HepG2 (cell line): ENCODE measurements around the gene DPH6. TPM values are rescaled to one million over a fixed set of nuclear protein-coding genes. Genes with fewer than 3 reads are reported as not detected.

ENCODE experiments used
- ATAC-seq: fragments of 200-7000 bp; cut with Tn5 transposase; 3 replicates; pipeline ENCODE4 v1.9.1; 2020; ENCODE audit warnings: mild to moderate bottlenecking, moderate library complexity
- BruUV-seq: library from RNA; stranded (reverse); fragments of 400-500 nt; replicated peaks from 2 replicates; lab custom pipeline; 2021; lab: Mats Ljungman, UMichigan
- CTCF ChIA-PET: fragments of 300-600 bp; formaldehyde crosslinking; extraction: SDS; loops from one replicate; lab custom pipeline; 2021; ENCODE audit warnings: low total read pairs, inconsistent platforms, low intra/inter-chr PET ratio; lab: Yijun Ruan, JAX
- POLR2A ChIA-PET: fragments of 350-600 bp; sonication (Branson Sonifier 250); formaldehyde crosslinking; loops from one replicate; lab custom pipeline; 2020; ENCODE audit warnings: antibody characterized with exemption, inconsistent platforms; lab: Yijun Ruan, JAX
- DNase-seq: peaks from one replicate; pipeline ENCODE4 v3.0.0-alpha.2; 2015; ENCODE audit warnings: low spot score
- FAIRE-seq: peaks from 3 replicates; lab custom pipeline; 2011; peaks lifted over from hg19 to GRCh38; lab: Jason Lieb, UNC
- H2AFZ ChIP-seq: one replicate; pipeline ENCODE4 v1.6.1; 2011; ENCODE audit warnings: low read length, inconsistent platforms
- H3K27ac ChIP-seq: fragments of 300-600 bp; 3 replicates; pipeline ENCODE4 v1.8.0; 2011; ENCODE audit warnings: mixed run types, mild to moderate bottlenecking, mixed read lengths, low read length, inconsistent platforms; ENCODE audit not compliant: insufficient read depth; ENCODE audit errors: extremely low read length
- H3K27me3 ChIP-seq, 2 experiments: fragments of 200-600 bp in 1 of 2; 2 replicates in 1 of 2; 3 replicates in 1 of 2; pipeline versions ENCODE4 v1.6.0 to v1.8.0; 2011; ENCODE audit warnings: low read length in 2 of 2, mild to moderate bottlenecking in 2 of 2, moderate library complexity in 2 of 2, inconsistent platforms in 1 of 2; ENCODE audit not compliant: insufficient read depth in 2 of 2, control insufficient read depth in 1 of 2
- H3K36me3 ChIP-seq, 2 experiments: fragments of 200-600 bp in 1 of 2; replicated peaks in 1 of 2; 2 replicates in 1 of 2; 3 replicates in 1 of 2; pipeline versions ENCODE4 v1.5.1 to v1.8.0; 2011; ENCODE audit warnings: low read length in 2 of 2, inconsistent platforms in 1 of 2; ENCODE audit not compliant: insufficient read depth in 2 of 2, control insufficient read depth in 1 of 2
- H3K4me1 ChIP-seq: 2 replicates; pipeline ENCODE4 v1.5.1; 2012; ENCODE audit warnings: low read length, inconsistent platforms; ENCODE audit not compliant: insufficient read depth
- H3K4me2 ChIP-seq: 2 replicates; pipeline ENCODE4 v1.6.0; 2011; ENCODE audit warnings: low read depth, low read length, inconsistent platforms
- H3K4me3 ChIP-seq, 3 experiments: fragments of 200-600 bp in 1 of 3; sonication (generic), shearing (Covaris generic) in 1 of 3; replicated peaks in 1 of 3; 2 replicates each; pipeline ENCODE4 v1.5.1; 2011 to 2016; ENCODE audit warnings: low read length in 3 of 3, inconsistent platforms in 2 of 3, low read depth in 2 of 3, mild to moderate bottlenecking in 2 of 3, control low read depth in 1 of 3, mixed read lengths in 1 of 3; ENCODE audit not compliant: insufficient read depth in 1 of 3
- H3K79me2 ChIP-seq: one replicate; pipeline ENCODE4 v1.6.1; 2011; ENCODE audit warnings: low read length, inconsistent platforms; ENCODE audit not compliant: insufficient read depth
- H3K9ac ChIP-seq: 2 replicates; pipeline ENCODE4 v1.6.0; 2011; ENCODE audit warnings: mild to moderate bottlenecking, low read depth, low read length, inconsistent platforms; ENCODE audit not compliant: insufficient read depth
- H3K9me3 ChIP-seq: 2 replicates; pipeline ENCODE4 v1.5.1; 2012; ENCODE audit warnings: mild to moderate bottlenecking, low read length
- H4K20me1 ChIP-seq: 2 replicates; pipeline ENCODE4 v1.6.0; 2011; ENCODE audit warnings: inconsistent platforms, mild to moderate bottlenecking, low read length, moderate library complexity; ENCODE audit not compliant: insufficient read depth
- ARHGAP35 ChIP-seq: sonication (generic); formaldehyde crosslinking; IDR thresholded peaks from 2 replicates; pipeline ENCODE4 v1.9.0; 2022; ENCODE audit warnings: mild to moderate bottlenecking, inconsistent platforms, moderate library complexity, missing genetic modification reagents, borderline replicate concordance
- CENPX ChIP-seq: sonication (generic); formaldehyde crosslinking; IDR thresholded peaks from 2 replicates; pipeline ENCODE4 v1.9.0; 2021; ENCODE audit warnings: mild to moderate bottlenecking, missing genetic modification reagents, moderate library complexity
- DR1 ChIP-seq: sonication (generic); formaldehyde crosslinking; IDR thresholded peaks from 2 replicates; pipeline ENCODE4 v1.8.0; 2021; ENCODE audit warnings: mild to moderate bottlenecking, missing genetic modification reagents, inconsistent platforms
- FOXP4 ChIP-seq: sonication (generic); formaldehyde crosslinking; IDR thresholded peaks from 2 replicates; pipeline ENCODE4 v1.4.0; 2020; ENCODE audit warnings: missing genetic modification reagents
- KLF13 ChIP-seq: sonication (generic); formaldehyde crosslinking; IDR thresholded peaks from 2 replicates; pipeline ENCODE4 v1.4.0; 2020; ENCODE audit warnings: mild to moderate bottlenecking, missing genetic modification reagents
- PBX2 ChIP-seq: IDR thresholded peaks from 2 replicates; pipeline ENCODE4 v1.6.1; 2016; ENCODE audit warnings: control low read depth
- PITX1 ChIP-seq: sonication (generic); formaldehyde crosslinking; IDR thresholded peaks from 2 replicates; pipeline ENCODE4 v1.5.1; 2020; ENCODE audit warnings: mild to moderate bottlenecking, missing genetic modification reagents
- PRDM15 ChIP-seq: sonication (generic); formaldehyde crosslinking; IDR thresholded peaks from 2 replicates; pipeline ENCODE4 v1.4.0; 2020; ENCODE audit warnings: missing genetic modification reagents
- RAD21 ChIP-seq: fragments of 450-650 bp; formaldehyde crosslinking; IDR thresholded peaks from 2 replicates; pipeline ENCODE4 v1.5.0; 2020; ENCODE audit warnings: mild to moderate bottlenecking
- SNAPC2 ChIP-seq: sonication (generic); formaldehyde crosslinking; IDR thresholded peaks from 2 replicates; pipeline ENCODE4 v1.8.1; 2022; ENCODE audit warnings: mild to moderate bottlenecking, missing genetic modification reagents
- ZFP41 ChIP-seq: sonication (generic); formaldehyde crosslinking; IDR thresholded peaks from 2 replicates; pipeline ENCODE4 v1.4.0; 2020; ENCODE audit warnings: mild to moderate bottlenecking, missing genetic modification reagents, borderline replicate concordance
- ZNF343 ChIP-seq: sonication (generic); formaldehyde crosslinking; IDR thresholded peaks from 2 replicates; pipeline ENCODE4 v1.4.0; 2020; ENCODE audit warnings: mild to moderate bottlenecking, missing genetic modification reagents
- ZNF460 ChIP-seq: sonication (generic); formaldehyde crosslinking; IDR thresholded peaks from 2 replicates; pipeline ENCODE4 v1.5.1; 2020; ENCODE audit warnings: missing genetic modification reagents, mild to moderate bottlenecking, borderline replicate concordance
- WGBS: methylation state at CpG from one replicate; pipeline ENCODE4 v1.1.6; 2017; ENCODE audit warnings: low lambda C conversion rate; 5-methylcytosine and 5-hydroxymethylcytosine counted together
- in situ Hi-C: cut with HindIII; loops from 2 replicates; pipeline ENCODE4 v1.10.0; 2017; ENCODE audit warnings: low pct_unique_long_range_greater_than_20kb; ENCODE audit not compliant: extremely low pct_ligation_motif_present
- intact Hi-C: fragments of 100-400 bp; cut with micrococcal nuclease; formaldehyde crosslinking; loops from one replicate; pipeline ENCODE4 v1.10.0; 2022; ENCODE audit not compliant: unreplicated experiment
- polyA plus RNA-seq, 8 experiments: library from polyadenylated mRNA; depleted of rRNA in 3 of 8; stranded (reverse) in 7 of 8; unstranded in 1 of 8; fragments of >200 nt; fragmentation: Illumina TruSeq in 4 of 8; extraction: Trizol in 4 of 8; gene quantifications; 2 replicates each; pipeline versions ENCODE4 v1.2.1 to v1.2.3, GENCODE V29; 2011 to 2016; ENCODE audit warnings: low read depth in 4 of 8, missing spikeins in 1 of 8, mixed read lengths in 1 of 8; ENCODE audit not compliant: insufficient read depth in 1 of 8
- total RNA-seq, 5 experiments: library from RNA; depleted of rRNA; stranded (reverse); fragments of >200 nt; fragmentation: Illumina TruSeq; extraction: Trizol; gene quantifications; 2 replicates each; pipeline ENCODE4 v1.2.3, GENCODE V29; 2016; ENCODE audit warnings: low read depth in 1 of 5
- TF ChIP-seq, protein P1 (sequence below): sonication (generic); formaldehyde crosslinking; IDR thresholded peaks from 2 replicates; pipeline ENCODE4 v1.9.0; 2021; ENCODE audit warnings: missing genetic modification reagents, borderline replicate concordance
- TF ChIP-seq, protein P2 (sequence below): sonication (generic); formaldehyde crosslinking; IDR thresholded peaks from 2 replicates; pipeline ENCODE4 v1.4.0; 2020; ENCODE audit warnings: missing genetic modification reagents, borderline replicate concordance

DPH6 gene
- total and polyA plus RNA-seq, 2 of the 13 experiments (the other 11 are each of a cell fraction or from before 2014, with no cell fraction given), result 10.2 to 25.8 TPM

DNA sequence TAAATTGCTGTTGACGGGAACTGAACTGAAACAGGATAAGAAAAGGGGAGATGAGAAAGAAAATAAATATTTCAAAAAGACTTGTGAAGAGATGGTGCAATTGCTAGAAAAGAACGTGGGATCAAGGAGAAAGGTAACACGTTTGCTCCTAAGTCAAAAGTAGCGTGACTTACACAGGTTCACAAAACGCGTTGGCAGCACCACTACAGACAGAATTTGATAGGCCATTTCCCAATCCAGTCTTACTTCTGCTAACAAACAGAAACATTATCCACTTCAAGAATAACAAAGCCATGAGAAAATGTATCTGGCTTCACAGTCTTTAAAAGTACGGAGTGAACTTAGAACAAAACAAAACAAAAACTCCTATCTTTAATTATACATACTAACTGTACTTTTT lies 75.5 kb downstream of the DPH6 start:
- BruUV-seq, result no TSS peak
- Histone ChIP-seq H3K27ac (no peak overlapping the region), H3K4me3 (no peak overlapping the region), H3K79me2 (no peaks in the 10 kb centered on the region), H2AFZ (no peak overlapping the region), H3K36me3 (no peaks in the 10 kb centered on the region), H3K4me1 (no peaks in the 10 kb centered on the region), H3K9me3 (no peaks in the 10 kb centered on the region), H3K27me3 (no peaks in the 10 kb centered on the region), H3K4me2 (no peak overlapping the region), H4K20me1 (no peaks in the 10 kb centered on the region), H3K9ac (no peak overlapping the region)
- CTCF ChIA-PET, result no interaction called here
- DNase-seq (no peak), ATAC-seq (no peak), FAIRE-seq (no peak)
- WGBS, result 95% methylated on average over 7 of the region's 7 CpGs
- POLR2A ChIA-PET, result no interaction called here
- in situ Hi-C loops, result no loop called here
- intact Hi-C loops, result no loop called here
- TF ChIP-seq DR1 (CRISPR knock-in tag) (no peak), ARHGAP35 (no peak), RAD21 (CRISPR knock-in tag) (no peak), PITX1 (CRISPR knock-in tag) (no peak), KLF13 (CRISPR knock-in tag) (no peak), SNAPC2 (no peak), CENPX (CRISPR knock-in tag) (no peak), ZNF460 (CRISPR knock-in tag) (no peak), ZFP41 (CRISPR knock-in tag) (no peak), PBX2 (CRISPR knock-in tag) (no peak), PRDM15 (no peak), FOXP4 (CRISPR knock-in tag) (no peak), ZNF343 (no peak)
- TF ChIP-seq, protein P1, sequence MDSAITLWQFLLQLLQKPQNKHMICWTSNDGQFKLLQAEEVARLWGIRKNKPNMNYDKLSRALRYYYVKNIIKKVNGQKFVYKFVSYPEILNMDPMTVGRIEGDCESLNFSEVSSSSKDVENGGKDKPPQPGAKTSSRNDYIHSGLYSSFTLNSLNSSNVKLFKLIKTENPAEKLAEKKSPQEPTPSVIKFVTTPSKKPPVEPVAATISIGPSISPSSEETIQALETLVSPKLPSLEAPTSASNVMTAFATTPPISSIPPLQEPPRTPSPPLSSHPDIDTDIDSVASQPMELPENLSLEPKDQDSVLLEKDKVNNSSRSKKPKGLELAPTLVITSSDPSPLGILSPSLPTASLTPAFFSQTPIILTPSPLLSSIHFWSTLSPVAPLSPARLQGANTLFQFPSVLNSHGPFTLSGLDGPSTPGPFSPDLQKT (CRISPR knock-in tag), result no peak
- TF ChIP-seq, protein P2, sequence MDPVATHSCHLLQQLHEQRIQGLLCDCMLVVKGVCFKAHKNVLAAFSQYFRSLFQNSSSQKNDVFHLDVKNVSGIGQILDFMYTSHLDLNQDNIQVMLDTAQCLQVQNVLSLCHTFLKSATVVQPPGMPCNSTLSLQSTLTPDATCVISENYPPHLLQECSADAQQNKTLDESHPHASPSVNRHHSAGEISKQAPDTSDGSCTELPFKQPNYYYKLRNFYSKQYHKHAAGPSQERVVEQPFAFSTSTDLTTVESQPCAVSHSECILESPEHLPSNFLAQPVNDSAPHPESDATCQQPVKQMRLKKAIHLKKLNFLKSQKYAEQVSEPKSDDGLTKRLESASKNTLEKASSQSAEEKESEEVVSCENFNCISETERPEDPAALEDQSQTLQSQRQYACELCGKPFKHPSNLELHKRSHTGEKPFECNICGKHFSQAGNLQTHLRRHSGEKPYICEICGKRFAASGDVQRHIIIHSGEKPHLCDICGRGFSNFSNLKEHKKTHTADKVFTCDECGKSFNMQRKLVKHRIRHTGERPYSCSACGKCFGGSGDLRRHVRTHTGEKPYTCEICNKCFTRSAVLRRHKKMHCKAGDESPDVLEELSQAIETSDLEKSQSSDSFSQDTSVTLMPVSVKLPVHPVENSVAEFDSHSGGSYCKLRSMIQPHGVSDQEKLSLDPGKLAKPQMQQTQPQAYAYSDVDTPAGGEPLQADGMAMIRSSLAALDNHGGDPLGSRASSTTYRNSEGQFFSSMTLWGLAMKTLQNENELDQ (CRISPR knock-in tag), result no peak
